Thymus (tissue), 11 donors: ENCODE results near the gene B3GALT6. TPM values are rescaled to one million over a fixed set of nuclear protein-coding genes. Genes with fewer than 3 reads are reported as not detected.
"Not testable (repeated sequence)": the region's sequence is repeated elsewhere in the genome, so short reads cannot be mapped to it uniquely, and the experiment has no call there.

Experiments
- DNase-seq, 9 donors: peaks; one replicate each; pipeline ENCODE4 v3.0.0-alpha.2; 2013; ENCODE audit warnings: low spot score in 9 of 9, low read depth in 6 of 9, missing footprints in 1 of 9
- H3K27ac ChIP-seq, 2 donors: one replicate each; pipeline ENCODE4 v1.5.1; 2013; ENCODE audit warnings: control low read depth in 1 of 2, low read depth in 1 of 2, low read length in 1 of 2, mild to moderate bottlenecking in 1 of 2, moderate library complexity in 1 of 2
- H3K27me3 ChIP-seq, 2 donors: one replicate each; pipeline ENCODE4 v1.5.1; 2013; ENCODE audit warnings: low read length in 1 of 2; ENCODE audit not compliant: control insufficient read depth in 2 of 2, insufficient read depth in 1 of 2
- H3K36me3 ChIP-seq, 2 donors: one replicate each; pipeline ENCODE4 v1.5.1; 2013; ENCODE audit warnings: low read length in 1 of 2, mild to moderate bottlenecking in 1 of 2, moderate library complexity in 1 of 2; ENCODE audit not compliant: control insufficient read depth in 2 of 2, insufficient read depth in 2 of 2
- H3K4me1 ChIP-seq, 2 donors: one replicate each; pipeline ENCODE4 v1.5.1; 2013; ENCODE audit warnings: low read length in 2 of 2; ENCODE audit not compliant: control insufficient read depth in 2 of 2, insufficient read depth in 2 of 2
- H3K4me3 ChIP-seq, 2 donors: one replicate each; pipeline ENCODE4 v1.5.1; 2013; ENCODE audit warnings: low read length in 2 of 2, control low read depth in 1 of 2, mild to moderate bottlenecking in 1 of 2
- H3K9me3 ChIP-seq, 2 donors: one replicate each; pipeline ENCODE4 v1.5.1; 2013; ENCODE audit warnings: low read length in 1 of 2, mild to moderate bottlenecking in 1 of 2; ENCODE audit not compliant: control insufficient read depth in 2 of 2, insufficient read depth in 1 of 2
- WGBS: extraction: QIAGEN DNeasy Blood & Tissue Kit; methylation state at CpG from one replicate; pipeline ENCODE4 v1.1.7; 2013; 5-methylcytosine and 5-hydroxymethylcytosine counted together
- polyA plus RNA-seq: library from polyadenylated mRNA; stranded (reverse); fragments of 200-250 nt; gene quantifications from one replicate; pipeline ENCODE4 v1.2.3, GENCODE V29; 2013
- total RNA-seq: library from RNA; stranded (reverse); fragments of 120-200 nt; gene quantifications from one replicate; pipeline ENCODE4 v1.2.4, GENCODE V29; 2013
- donor health status: healthy.

The B3GALT6 gene
- total and polyA plus RNA-seq, 2 donors, result 11.8 to 16.3 TPM

GRCh38 chr1:1189111-1189510 is 42.9 kb upstream of the B3GALT6 start:
- Histone ChIP-seq H3K27me3 (peaks cover 0 to 1% of the 10 kb centered on the region in 2 donors), H3K27ac (no peak overlapping the region), H3K4me1 (no peaks in the 10 kb centered on the region), H3K36me3 (no peaks in the 10 kb centered on the region), H3K4me3 (no peak overlapping the region), H3K9me3 (peaks cover 0 to 4% of the 10 kb centered on the region in 2 donors)
- 67% methylated on average over 5 of the region's 5 CpGs for WGBS
- DNase-seq, result no peak

- peaks cover 0 to 8% of the 10 kb centered on the region in 2 donors for H3K9me3 ChIP-seq
- H3K27ac ChIP-seq, result no peak overlapping the region
- 87% methylated on average over 11 of the region's 11 CpGs for WGBS
- no peak for DNase-seq
- H3K4me3 ChIP-seq, result no peak overlapping the region
- no peaks in the 10 kb centered on the region for H3K36me3 ChIP-seq
- no peaks in the 10 kb centered on the region for H3K27me3 ChIP-seq
- no peaks in the 10 kb centered on the region for H3K4me1 ChIP-seq
Observed at GRCh38 chr1:1191734-1192133, 40.3 kb upstream of the B3GALT6 start.

GRCh38 chr1:1194723-1195122 is 37.3 kb upstream of the B3GALT6 start:
- Histone ChIP-seq H3K9me3 (peaks cover 0 to 8% of the 10 kb centered on the region in 2 donors), H3K36me3 (no peaks in the 10 kb centered on the region), H3K4me1 (no peaks in the 10 kb centered on the region), H3K27me3 (peaks cover 2 to 7% of the 10 kb centered on the region in 2 donors), H3K4me3 (no peak overlapping the region), H3K27ac (no peak overlapping the region)
- no peak for DNase-seq
- 80% methylated on average over 3 of the region's 3 CpGs for WGBS

- not testable (repeated sequence) for H3K36me3 ChIP-seq, H3K27ac ChIP-seq, H3K4me1 ChIP-seq, H3K9me3 ChIP-seq, H3K4me3 ChIP-seq, DNase-seq
- H3K27me3 ChIP-seq, result peaks cover 12 to 17% of the 10 kb centered on the region in 2 donors
- 99% methylated on average over 6 of the region's 6 CpGs for WGBS
Observed at GRCh38 chr1:1195726-1196125, 36.3 kb upstream of the B3GALT6 start.

GRCh38 chr1:1196431-1197187 is 35.4 kb upstream of the B3GALT6 start:
- Histone ChIP-seq H3K9me3 (peaks cover 1 to 8% of the 10 kb centered on the region in 2 donors), H3K27me3 (peaks cover 20 to 25% of the 10 kb centered on the region in 2 donors), H3K4me3 (no peak overlapping the region), H3K36me3 (no peaks in the 10 kb centered on the region), H3K27ac (no peak overlapping the region), H3K4me1 (peaks cover 3 to 4% of the 10 kb centered on the region in 2 donors)
- no peak for DNase-seq
- 96% methylated on average over 13 of the region's 13 CpGs for WGBS

- peaks cover 1 to 4% of the 10 kb centered on the region in 2 donors for H3K9me3 ChIP-seq
- H3K4me1 ChIP-seq, result peaks cover 3 to 4% of the 10 kb centered on the region in 2 donors
- H3K27me3 ChIP-seq, result peaks cover 20 to 26% of the 10 kb centered on the region in 2 donors
- H3K36me3 ChIP-seq, result no peaks in the 10 kb centered on the region
- DNase-seq, result no peak
- no peak overlapping the region for H3K27ac ChIP-seq
- 97% methylated on average over 8 of the region's 8 CpGs for WGBS
- no peak overlapping the region for H3K4me3 ChIP-seq
Observed at GRCh38 chr1:1197188-1197500, 34.9 kb upstream of the B3GALT6 start.

- Histone ChIP-seq H3K36me3 (no peaks in the 10 kb centered on the region), H3K4me1 (peaks cover 3 to 4% of the 10 kb centered on the region in 2 donors), H3K9me3 (peaks cover 1 to 4% of the 10 kb centered on the region in 2 donors), H3K27ac (no peak overlapping the region), H3K27me3 (peaks cover 21 to 28% of the 10 kb centered on the region in 2 donors), H3K4me3 (no peak overlapping the region)
- 96% methylated on average over 48 of the region's 48 CpGs for WGBS
- DNase-seq, result no peak
Observed at GRCh38 chr1:1197551-1198422, 34.2 kb upstream of the B3GALT6 start.

- WGBS, result 94% methylated on average over 23 of the region's 23 CpGs
- Histone ChIP-seq H3K4me3 (no peak overlapping the region), H3K27me3 (peaks cover 24 to 33% of the 10 kb centered on the region in 2 donors), H3K4me1 (peaks cover 3 to 4% of the 10 kb centered on the region in 2 donors), H3K9me3 (peaks cover 1 to 4% of the 10 kb centered on the region in 2 donors), H3K27ac (no peak overlapping the region), H3K36me3 (no peaks in the 10 kb centered on the region)
- no peak for DNase-seq
Observed at GRCh38 chr1:1198423-1199140, 33.5 kb upstream of the B3GALT6 start.
